Tibial nerve (tissue), 4 donors: Measurements from ENCODE around the gene LILRB2.
A peak's percentile ranks its signal among the peaks of the same experiment; 100 is the strongest.

Experiments used
- EP300 ChIP-seq, 2 donors: sonication (generic); formaldehyde crosslinking; IDR thresholded peaks; one replicate each; pipeline ENCODE4 v1.6.1; 2017; ENCODE audit warnings: antibody characterized with exemption in 2 of 2, mild to moderate bottlenecking in 1 of 2
- TF ChIP-seq, protein P1 (sequence below), 5 experiments: fragments of 200-600 bp in 3 of 5; fragments of 450-650 bp in 2 of 5; sonication (generic) in 3 of 5; IDR thresholded peaks; one replicate each; pipeline ENCODE4 v1.5.1; 2016 to 2019; ENCODE audit warnings: antibody characterized with exemption in 5 of 5, mild to moderate bottlenecking in 3 of 5, moderate library complexity in 2 of 5

DNA sequence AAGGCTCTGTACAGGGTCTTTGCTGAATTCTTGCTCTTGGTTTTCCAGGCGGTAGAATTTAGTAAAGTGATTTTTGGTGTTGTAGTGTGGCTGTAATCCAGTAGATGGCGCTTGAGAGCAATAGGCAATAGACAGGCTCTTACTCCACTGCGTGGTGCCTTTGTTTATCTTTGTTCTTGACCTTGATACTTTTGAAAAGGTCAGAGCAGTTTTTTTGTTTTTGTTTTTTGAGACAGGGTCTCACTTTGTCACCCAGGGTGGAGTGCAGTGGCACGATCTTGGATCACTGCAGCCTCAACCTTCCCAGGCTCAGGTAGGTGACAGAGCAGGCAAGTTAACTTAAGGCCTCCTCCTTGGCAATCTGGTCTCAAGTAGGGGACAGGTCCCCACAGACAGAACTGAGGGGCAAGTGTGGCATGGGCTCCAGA, 44.3 kb upstream of the LILRB2 start:
- no peak for TF ChIP-seq EP300 (IDR thresholded peaks at IDR 0.05)
- TF ChIP-seq, protein P1, sequence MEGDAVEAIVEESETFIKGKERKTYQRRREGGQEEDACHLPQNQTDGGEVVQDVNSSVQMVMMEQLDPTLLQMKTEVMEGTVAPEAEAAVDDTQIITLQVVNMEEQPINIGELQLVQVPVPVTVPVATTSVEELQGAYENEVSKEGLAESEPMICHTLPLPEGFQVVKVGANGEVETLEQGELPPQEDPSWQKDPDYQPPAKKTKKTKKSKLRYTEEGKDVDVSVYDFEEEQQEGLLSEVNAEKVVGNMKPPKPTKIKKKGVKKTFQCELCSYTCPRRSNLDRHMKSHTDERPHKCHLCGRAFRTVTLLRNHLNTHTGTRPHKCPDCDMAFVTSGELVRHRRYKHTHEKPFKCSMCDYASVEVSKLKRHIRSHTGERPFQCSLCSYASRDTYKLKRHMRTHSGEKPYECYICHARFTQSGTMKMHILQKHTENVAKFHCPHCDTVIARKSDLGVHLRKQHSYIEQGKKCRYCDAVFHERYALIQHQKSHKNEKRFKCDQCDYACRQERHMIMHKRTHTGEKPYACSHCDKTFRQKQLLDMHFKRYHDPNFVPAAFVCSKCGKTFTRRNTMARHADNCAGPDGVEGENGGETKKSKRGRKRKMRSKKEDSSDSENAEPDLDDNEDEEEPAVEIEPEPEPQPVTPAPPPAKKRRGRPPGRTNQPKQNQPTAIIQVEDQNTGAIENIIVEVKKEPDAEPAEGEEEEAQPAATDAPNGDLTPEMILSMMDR (IDR thresholded peaks at IDR 0.05), result peak; percentile 62 to 78 (median 76)
